ENCODE measurements around the gene NPHP4.

The NPHP4 gene

GRCh38 chr1:5948681-5949005 is 43.6 kb downstream of the NPHP4 start:
- DNase-seq: no peak

GRCh38 chr1:5947978-5948680 is 44.1 kb downstream of the NPHP4 start:
- DNase-seq: no peak

- no peak for DNase-seq
Observed at GRCh38 chr1:5947071-5947821, 45.0 kb downstream of the NPHP4 start.

GRCh38 chr1:5945445-5945844 is 46.8 kb downstream of the NPHP4 start:
- DNase-seq: no peak

GRCh38 chr1:5944843-5945167 is 47.4 kb downstream of the NPHP4 start:
- DNase-seq: no peak

GRCh38 chr1:5944154-5944842 is 47.9 kb downstream of the NPHP4 start:
- DNase-seq: no peak

- DNase-seq: no peak
Observed at GRCh38 chr1:5943343-5944124, 48.7 kb downstream of the NPHP4 start.

- no peak for DNase-seq
Observed at GRCh38 chr1:5941671-5942070, 50.6 kb downstream of the NPHP4 start.

- no peak for DNase-seq
Observed at GRCh38 chr1:5940723-5941407, 51.4 kb downstream of the NPHP4 start.

- no peak for DNase-seq
Observed at GRCh38 chr1:5939271-5940170, 52.7 kb downstream of the NPHP4 start.

- DNase-seq: no peak
Observed at GRCh38 chr1:5938101-5938646, 54.1 kb downstream of the NPHP4 start.

- no peak for DNase-seq
Observed at GRCh38 chr1:5937373-5937857, 54.8 kb downstream of the NPHP4 start.

- DNase-seq: no peak
Observed at GRCh38 chr1:5936621-5937372, 55.4 kb downstream of the NPHP4 start.

- no peak for DNase-seq
Observed at GRCh38 chr1:5936126-5936525, 56.1 kb downstream of the NPHP4 start.

GRCh38 chr1:5935026-5935425 is 57.2 kb downstream of the NPHP4 start:
- DNase-seq: no peak

- DNase-seq: no peak
Observed at GRCh38 chr1:5934058-5934884, 58.0 kb downstream of the NPHP4 start.

GRCh38 chr1:5933676-5934057 is 58.6 kb downstream of the NPHP4 start:
- DNase-seq: no peak

GRCh38 chr1:5933050-5933449 is 59.2 kb downstream of the NPHP4 start:
- no peak for DNase-seq

GRCh38 chr1:5928714-5929400 is 63.4 kb downstream of the NPHP4 start:
- DNase-seq: no peak

Measured in retina (tissue), 1 donor.